D721Med (cell line): ENCODE results near the gene LILRA6.

Experiments used
- DNase-seq: peaks from one replicate; pipeline ENCODE4 v3.0.0; 2011; ENCODE audit warnings: low spot score; ENCODE audit not compliant: insufficient read length
- FAIRE-seq: peaks from 2 replicates; lab custom pipeline; 2011; peaks lifted over from hg19 to GRCh38; lab: Jason Lieb, UNC
- TF ChIP-seq, protein P1 (sequence below): IDR thresholded peaks from 2 replicates; pipeline ENCODE4 v1.5.1; 2012; ENCODE audit warnings: mild to moderate bottlenecking, control low read depth; ENCODE audit not compliant: insufficient read depth; ENCODE audit errors: missing control alignments

LILRA6 gene

GRCh38 chr19:54191011-54191810, 51.4 kb downstream of the LILRA6 start, which contains the start of gene TSEN34:
Gene TSEN34 (plus strand): TSS chr19:54191308. CDS start chr19:54191365, 57 bp downstream.
- FAIRE-seq = no peak
- TF ChIP-seq, protein P1, sequence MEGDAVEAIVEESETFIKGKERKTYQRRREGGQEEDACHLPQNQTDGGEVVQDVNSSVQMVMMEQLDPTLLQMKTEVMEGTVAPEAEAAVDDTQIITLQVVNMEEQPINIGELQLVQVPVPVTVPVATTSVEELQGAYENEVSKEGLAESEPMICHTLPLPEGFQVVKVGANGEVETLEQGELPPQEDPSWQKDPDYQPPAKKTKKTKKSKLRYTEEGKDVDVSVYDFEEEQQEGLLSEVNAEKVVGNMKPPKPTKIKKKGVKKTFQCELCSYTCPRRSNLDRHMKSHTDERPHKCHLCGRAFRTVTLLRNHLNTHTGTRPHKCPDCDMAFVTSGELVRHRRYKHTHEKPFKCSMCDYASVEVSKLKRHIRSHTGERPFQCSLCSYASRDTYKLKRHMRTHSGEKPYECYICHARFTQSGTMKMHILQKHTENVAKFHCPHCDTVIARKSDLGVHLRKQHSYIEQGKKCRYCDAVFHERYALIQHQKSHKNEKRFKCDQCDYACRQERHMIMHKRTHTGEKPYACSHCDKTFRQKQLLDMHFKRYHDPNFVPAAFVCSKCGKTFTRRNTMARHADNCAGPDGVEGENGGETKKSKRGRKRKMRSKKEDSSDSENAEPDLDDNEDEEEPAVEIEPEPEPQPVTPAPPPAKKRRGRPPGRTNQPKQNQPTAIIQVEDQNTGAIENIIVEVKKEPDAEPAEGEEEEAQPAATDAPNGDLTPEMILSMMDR = no peak
- DNase-seq = no peak

DNA sequence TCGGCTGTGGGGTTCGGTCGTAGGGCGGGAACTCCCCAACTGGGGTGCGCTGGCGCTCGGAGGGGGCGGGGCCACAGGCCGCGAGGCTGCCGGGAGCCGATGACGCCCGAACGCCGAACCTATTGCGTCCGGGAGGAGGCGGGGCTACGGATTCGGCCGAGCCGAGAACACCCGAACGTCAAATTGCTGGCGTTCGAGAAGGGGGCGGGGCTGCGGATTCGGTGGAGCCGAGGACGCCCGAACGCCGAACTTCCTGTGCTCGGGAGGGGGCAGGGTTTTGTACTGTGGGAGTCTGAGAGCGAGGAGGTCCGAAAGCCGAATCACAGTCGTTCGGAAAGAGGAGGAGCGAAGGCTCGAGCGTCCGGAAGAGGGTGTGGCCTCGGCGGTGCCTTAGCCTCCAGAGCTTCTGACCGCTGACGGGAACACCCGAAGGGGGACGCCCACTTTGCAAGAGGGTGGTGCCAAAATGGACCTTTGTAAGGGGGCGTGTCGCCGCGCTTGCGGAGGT, 52.0 kb downstream of the LILRA6 start:
- TF ChIP-seq, protein P1 = no peak
- FAIRE-seq (no peak), DNase-seq (no peak)

DNA sequence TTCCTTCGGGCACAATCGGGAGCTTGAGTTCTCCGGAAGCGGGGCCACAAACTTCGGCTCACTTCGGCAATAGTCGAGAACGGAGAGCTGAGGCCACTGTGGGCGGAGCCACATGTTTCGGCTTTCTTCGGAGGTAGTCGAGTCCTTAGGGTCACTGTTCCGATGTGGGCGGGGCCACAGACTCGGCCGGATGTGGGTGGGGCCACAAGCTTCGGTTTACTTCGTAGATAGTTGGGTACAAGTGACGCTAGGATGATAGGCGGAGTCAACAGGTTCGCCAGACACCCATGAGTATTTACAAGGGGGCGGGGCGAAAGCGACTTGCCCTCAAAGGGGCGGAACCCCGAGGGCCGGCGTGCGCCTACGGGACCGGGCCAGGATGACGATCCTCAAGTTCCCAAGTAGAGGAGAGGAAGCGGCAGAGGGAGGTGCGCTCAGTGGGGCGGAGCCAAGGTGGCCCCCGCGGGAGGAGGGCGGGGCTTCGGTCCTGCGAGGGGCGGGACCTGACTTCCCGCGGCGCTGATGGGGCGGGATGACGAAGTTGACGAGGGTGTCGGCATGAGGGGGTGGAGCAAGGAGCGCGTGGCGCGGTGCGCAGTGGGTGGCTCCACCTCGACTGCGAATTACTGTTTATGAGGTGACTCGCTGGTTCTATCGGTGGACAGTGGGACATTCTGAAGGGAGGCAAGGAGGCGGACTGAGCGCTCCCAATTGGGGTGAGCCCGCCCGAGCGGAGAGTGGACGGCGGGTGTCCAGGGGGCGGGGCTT, 52.7 kb downstream of the LILRA6 start:
- FAIRE-seq = no peak

DNA sequence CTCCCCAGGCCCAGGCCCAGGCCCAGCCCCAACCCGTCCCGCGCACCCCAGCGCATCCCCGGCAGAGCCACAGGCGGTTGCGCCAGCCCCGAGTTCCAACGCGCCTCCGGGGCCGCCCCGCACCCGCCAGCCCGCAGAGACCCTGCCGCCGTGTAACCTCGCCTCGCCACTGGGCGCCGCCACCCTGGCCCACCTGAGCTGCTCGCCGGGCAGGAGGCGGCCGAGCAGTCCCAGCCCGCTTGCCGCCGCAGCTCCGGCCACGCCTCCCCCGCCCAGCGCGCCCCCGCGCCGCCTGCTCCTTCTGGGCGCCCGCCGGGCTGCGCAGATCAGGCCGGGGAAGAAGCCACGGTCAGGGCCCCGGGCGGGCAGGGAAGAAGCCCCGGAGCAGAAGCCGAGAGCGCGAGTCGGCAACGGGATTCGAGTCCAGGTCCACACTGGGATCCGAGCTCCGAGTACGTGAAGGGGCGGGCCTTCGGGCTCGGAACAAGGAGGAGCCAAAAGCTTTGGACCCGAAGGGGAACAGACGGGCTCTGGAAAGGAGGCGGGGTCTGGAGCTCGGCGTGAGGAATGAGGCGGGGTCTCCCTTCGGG, 53.4 kb downstream of the LILRA6 start, which contains the start of gene MBOAT7:
Gene MBOAT7 (minus strand): TSS at position 436 of the 590 bp plus-strand sequence. CDS start 1,072 bp downstream, outside the sequence.
- DNase-seq (peak; percentile 83), FAIRE-seq (no peak)
- TF ChIP-seq, protein P1 = peak; percentile 26

More for the DNA sequence above, 52.7 kb downstream of the LILRA6 start:
- no peak for DNase-seq
- TF ChIP-seq, protein P1 = no peak

DNA sequence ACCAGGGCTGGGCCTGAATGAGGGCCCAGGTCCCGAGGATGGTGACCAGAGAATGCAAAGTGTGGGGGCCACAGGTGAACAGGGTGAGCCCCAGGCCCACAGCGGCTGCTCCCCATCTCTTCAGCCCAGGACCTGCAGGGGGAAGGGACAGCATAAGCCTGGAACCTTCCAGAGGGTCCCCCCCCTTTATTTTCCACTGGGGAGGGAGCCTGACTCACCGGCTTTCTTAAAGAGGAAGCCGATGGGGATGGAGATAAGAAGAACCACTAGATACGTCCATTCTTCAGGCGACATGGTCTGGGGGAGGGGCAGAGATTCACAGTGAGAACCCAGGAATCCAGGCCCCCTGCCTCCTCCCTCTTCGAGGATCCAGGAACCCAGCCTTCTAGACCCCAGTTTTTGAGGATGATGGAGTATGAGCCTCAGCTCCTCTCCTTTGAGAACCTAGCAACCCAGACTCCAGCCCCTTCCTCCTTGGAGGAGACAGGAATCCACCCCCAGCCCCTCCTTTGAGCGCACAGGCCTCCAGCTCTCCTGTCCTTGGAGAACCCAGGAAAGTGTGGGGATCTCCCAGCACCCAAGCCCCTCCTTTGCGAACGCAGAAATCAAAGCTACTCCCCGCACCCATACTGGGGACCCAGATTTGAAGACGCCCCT, 54.2 kb downstream of the LILRA6 start:
- TF ChIP-seq, protein P1 = no peak
- FAIRE-seq (no peak), DNase-seq (no peak)

DNA sequence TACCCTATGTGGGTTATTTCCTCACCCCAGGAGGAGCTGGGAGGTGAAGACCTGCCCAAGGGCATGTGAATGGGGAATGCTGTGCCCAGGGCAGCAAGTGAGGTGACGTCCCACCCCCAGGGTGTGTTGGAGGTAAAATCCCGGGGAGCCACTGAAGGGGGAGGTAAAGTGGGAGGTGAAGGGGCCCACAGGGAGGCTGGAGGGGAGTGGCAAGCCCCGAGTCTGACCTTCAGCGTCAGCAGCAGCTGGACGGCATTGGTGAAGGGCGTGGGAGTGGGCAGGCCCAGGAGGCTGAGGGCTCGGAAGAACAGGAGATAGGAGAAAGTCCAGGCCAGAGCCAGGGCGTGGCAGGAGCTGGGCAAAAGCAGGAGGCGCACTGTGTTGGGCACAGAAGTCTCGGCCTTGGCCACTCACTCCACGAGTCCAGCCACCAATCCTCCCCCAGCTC, 55.6 kb downstream of the LILRA6 start:
- DNase-seq (no peak), FAIRE-seq (no peak)
- TF ChIP-seq, protein P1 = no peak
